GM12878 (cell line): ENCODE data around the gene DCDC2C. TPM values are rescaled to one million over a fixed set of nuclear protein-coding genes. Genes with fewer than 3 reads are reported as not detected.

Source experiments
- ATAC-seq: fragments of 200-7000 bp; cut with Tn5 transposase; 3 replicates; pipeline ENCODE4 v1.9.1; 2020; ENCODE audit warnings: mild to moderate bottlenecking, moderate library complexity
- BruUV-seq: library from RNA; stranded (reverse); fragments of 400-500 nt; replicated peaks from 2 replicates; lab custom pipeline; 2021; lab: Mats Ljungman, UMichigan
- CTCF ChIA-PET: fragments of 300-600 bp; sonication (Branson Sonifier 250); formaldehyde crosslinking; extraction: SDS; loops from one replicate; lab custom pipeline; 2021; ENCODE audit warnings: inconsistent platforms; lab: Yijun Ruan, JAX
- POLR2A ChIA-PET: fragments of 350-600 bp; formaldehyde crosslinking; extraction: SDS; loops from one replicate; lab custom pipeline; 2021; ENCODE audit warnings: inconsistent platforms; lab: Charles Lee
- RAD21 ChIA-PET: fragments of 300-600 bp; sonication (Branson Sonifier 250); formaldehyde crosslinking; loops from one replicate; lab custom pipeline; 2023; ENCODE audit warnings: antibody characterized with exemption; ENCODE audit not compliant: unreplicated experiment; lab: Charles Lee
- SMC1A ChIA-PET: fragments of 300-600 bp; sonication (Branson Sonifier 250); formaldehyde crosslinking; loops from one replicate; lab custom pipeline; 2023; ENCODE audit not compliant: unreplicated experiment, uncharacterized antibody; lab: Charles Lee
- DNase-seq: peaks from one replicate; pipeline ENCODE4 v3.0.0-alpha.2; 2011; ENCODE audit warnings: low read depth, low spot score
- FAIRE-seq: peaks from 3 replicates; lab custom pipeline; 2011; peaks lifted over from hg19 to GRCh38; lab: Jason Lieb, UNC
- H2AFZ ChIP-seq: 2 replicates; pipeline ENCODE4 v1.6.0; 2011; ENCODE audit warnings: low read depth, low read length, control low read depth; ENCODE audit not compliant: control insufficient read depth
- H3K27ac ChIP-seq: 2 replicates; pipeline ENCODE4 v1.5.1; 2011; ENCODE audit warnings: control low read depth; ENCODE audit not compliant: control insufficient read depth, insufficient read depth
- H3K27me3 ChIP-seq, 2 experiments: replicated peaks in 1 of 2; 2 replicates each; pipeline versions ENCODE4 v1.6.0 to v1.6.1; 2011; ENCODE audit warnings: low read length in 1 of 2; ENCODE audit not compliant: control insufficient read depth in 2 of 2, insufficient read depth in 2 of 2
- H3K36me3 ChIP-seq, 2 experiments: 2 replicates each; pipeline ENCODE4 v1.5.1; 2011; ENCODE audit warnings: low read length in 1 of 2; ENCODE audit not compliant: control insufficient read depth in 2 of 2, insufficient read depth in 2 of 2
- H3K4me1 ChIP-seq: 2 replicates; pipeline ENCODE4 v1.6.1; 2011; ENCODE audit warnings: mild to moderate bottlenecking, low read length, moderate library complexity, mixed read lengths; ENCODE audit not compliant: control insufficient read depth, insufficient read depth
- H3K4me2 ChIP-seq: 2 replicates; pipeline ENCODE4 v1.6.0; 2011; ENCODE audit warnings: control low read depth; ENCODE audit not compliant: control insufficient read depth, insufficient read depth
- H3K4me3 ChIP-seq: fragments of 200-600 bp; sonication (generic); 2 replicates; pipeline ENCODE4 v1.5.1; 2016
- H3K79me2 ChIP-seq: 2 replicates; pipeline ENCODE4 v1.6.0; 2011; ENCODE audit warnings: low read length; ENCODE audit not compliant: control insufficient read depth, insufficient read depth
- H3K9ac ChIP-seq: 2 replicates; pipeline ENCODE4 v1.8.0; 2011; ENCODE audit warnings: low read length, control low read depth, mixed read lengths; ENCODE audit not compliant: control insufficient read depth, insufficient read depth
- H3K9me3 ChIP-seq: replicated peaks from 3 replicates; pipeline ENCODE4 v1.5.1; 2011; ENCODE audit warnings: mild to moderate bottlenecking, low read length; ENCODE audit not compliant: control insufficient read depth, insufficient read depth
- H4K20me1 ChIP-seq: 2 replicates; pipeline ENCODE4 v1.6.0; 2011; ENCODE audit not compliant: control insufficient read depth, insufficient read depth
- ASH2L ChIP-seq: fragments of 300-600, 200-600 bp; sonication (generic); IDR thresholded peaks from 2 replicates; pipeline ENCODE4 v1.6.1; 2017; ENCODE audit warnings: low read depth, mild to moderate bottlenecking, borderline replicate concordance
- ATF7 ChIP-seq: fragments of 450-650 bp; IDR thresholded peaks from 2 replicates; pipeline ENCODE4 v1.6.1; 2016; ENCODE audit warnings: low read depth, mild to moderate bottlenecking
- BCL11A ChIP-seq: IDR thresholded peaks from 2 replicates; pipeline ENCODE4 v1.6.1; 2011; ENCODE audit warnings: low read depth, low read length
- DPF2 ChIP-seq: fragments of 450-650 bp; IDR thresholded peaks from 2 replicates; pipeline ENCODE4 v1.6.1; 2017; ENCODE audit warnings: mild to moderate bottlenecking
- FOS ChIP-seq: IDR thresholded peaks from 3 replicates; pipeline ENCODE4 v1.6.1; 2011; ENCODE audit warnings: borderline replicate concordance; ENCODE audit not compliant: insufficient read length; ENCODE audit errors: extremely low read depth
- MLLT1 ChIP-seq: fragments of 450-650 bp; IDR thresholded peaks from 2 replicates; pipeline ENCODE4 v1.6.1; 2016; ENCODE audit warnings: mild to moderate bottlenecking
- NFIC ChIP-seq: IDR thresholded peaks from 2 replicates; pipeline ENCODE4 v1.6.1; 2012; ENCODE audit warnings: low read depth, mild to moderate bottlenecking, inconsistent platforms, low read length, moderate library complexity
- ZNF592 ChIP-seq: fragments of 450-650 bp; IDR thresholded peaks from 2 replicates; pipeline ENCODE4 v1.6.1; 2017; ENCODE audit warnings: mild to moderate bottlenecking, moderate library complexity
- WGBS: methylation state at CpG from one replicate; pipeline ENCODE4 v1.1.6; 2016; ENCODE audit warnings: low lambda C conversion rate; ENCODE audit not compliant: insufficient replicate concordance, insufficient coverage; ENCODE audit errors: missing lambda C conversion rate; 5-methylcytosine and 5-hydroxymethylcytosine counted together
- in situ Hi-C: fragments of 300-500 bp; cut with MboI; formaldehyde crosslinking; loops from 9 replicates; pipeline ENCODE4 v1.14.3; 2018; ENCODE audit warnings: mixed read lengths
- intact Hi-C: fragments of 100-400 bp; cut with micrococcal nuclease; formaldehyde crosslinking; loops from one replicate; pipeline ENCODE4 v1.14.2; 2022; ENCODE audit not compliant: unreplicated experiment
- polyA plus RNA-seq, 11 experiments: library from polyadenylated mRNA; depleted of rRNA in 4 of 11; unstranded in 6 of 11; stranded (reverse) in 5 of 11; fragments of >200 nt; fragmentation: Nextera tagmentation in 4 of 11; fragmentation: Illumina TruSeq in 1 of 11; extraction: Ambion mirVana in 4 of 11; extraction: Trizol in 1 of 11; gene quantifications; 1 replicate in 1 of 11; 2 replicates in 10 of 11; pipeline versions ENCODE4 v1.2.1 to v1.2.3, GENCODE V29; 2011 to 2016; ENCODE audit warnings: inconsistent platforms in 2 of 11, missing spikeins in 2 of 11, low read depth in 1 of 11
- total RNA-seq, 4 experiments: library from RNA; depleted of rRNA in 3 of 4; stranded (reverse); fragments of >200 nt in 3 of 4; fragmentation: Illumina TruSeq in 1 of 4; extraction: Trizol in 1 of 4; gene quantifications; 2 replicates each; pipeline versions ENCODE4 v1.2.1 to v1.2.3, GENCODE V29; 2013 to 2021
- TF ChIP-seq, protein P1 (sequence below): IDR thresholded peaks from 2 replicates; pipeline ENCODE4 v1.6.1; 2012; ENCODE audit warnings: improper control_type of control experiment, low read depth, low read length; ENCODE audit not compliant: insufficient replicate concordance
- TF ChIP-seq, protein P2 (sequence below): IDR thresholded peaks from 2 replicates; pipeline ENCODE4 v1.6.1; 2012; ENCODE audit warnings: low read length, inconsistent platforms

DCDC2C gene
- total and polyA plus RNA-seq, 10 of the 15 experiments (the other 5 are each of a cell fraction or from before 2014, with no cell fraction given), result not detected

DNA sequence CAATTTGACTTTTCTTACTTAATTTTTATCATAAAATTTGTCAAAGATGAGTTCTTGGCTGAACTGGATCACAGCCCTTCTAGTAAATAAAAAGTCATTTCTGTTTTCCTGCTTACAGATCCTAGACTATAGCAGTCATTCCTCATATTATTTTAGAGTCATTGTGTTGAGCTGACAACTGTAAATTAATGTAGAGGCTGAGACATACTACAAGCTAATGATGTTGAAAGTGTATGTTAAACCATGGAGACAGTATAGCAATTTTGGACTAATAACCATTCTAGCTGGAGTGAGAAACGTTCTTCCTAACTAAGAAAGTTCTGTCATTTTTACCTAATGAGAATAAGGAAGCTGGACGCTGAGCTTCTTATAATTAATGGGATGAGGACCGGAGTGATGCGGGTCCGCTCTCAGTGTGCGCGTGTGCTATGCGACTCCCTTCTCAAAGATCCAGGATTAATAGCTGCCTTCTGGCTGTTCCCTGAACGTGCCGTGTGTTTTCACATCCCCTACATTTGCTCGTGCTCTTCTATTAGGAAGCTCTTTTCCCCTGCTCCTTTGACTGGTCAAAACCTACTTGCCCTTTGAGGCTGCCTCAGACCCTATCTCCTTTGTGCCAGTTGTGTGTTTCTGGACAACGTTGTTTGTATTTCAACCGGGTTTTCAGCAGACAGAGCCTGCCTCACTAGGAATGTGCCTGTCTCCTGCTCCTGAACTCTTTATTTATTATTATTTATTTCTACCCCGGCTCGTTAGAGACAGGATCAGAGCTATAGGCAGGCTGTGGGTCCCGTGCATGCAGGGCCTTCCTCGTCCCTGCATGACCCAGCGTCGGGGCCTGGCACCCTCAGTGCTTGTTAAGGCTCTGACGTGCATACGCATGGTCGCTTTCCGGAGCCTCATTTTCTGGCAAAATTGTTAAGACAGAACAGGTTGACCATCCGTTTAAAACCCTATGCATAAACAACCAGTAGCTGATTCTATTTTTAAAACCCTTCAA lies 182.6 kb downstream of the DCDC2C start:
- ChIA-PET SMC1A (no interaction called here), CTCF (no interaction called here), POLR2A (no interaction called here), RAD21 (no interaction called here)
- DNase-seq (no peak), FAIRE-seq (no peak), ATAC-seq (no peak)
- Histone ChIP-seq H3K4me1 (no peaks in the 10 kb centered on the region), H3K9ac (no peak overlapping the region), H3K9me3 (no peaks in the 10 kb centered on the region), H3K27ac (no peak overlapping the region), H2AFZ (no peak overlapping the region), H4K20me1 (no peaks in the 10 kb centered on the region), H3K4me2 (no peak overlapping the region), H3K27me3 (no peaks in the 10 kb centered on the region), H3K36me3 (no peaks in the 10 kb centered on the region), H3K79me2 (no peaks in the 10 kb centered on the region), H3K4me3 (no peak overlapping the region)
- 51% methylated on average over 24 of the region's 24 CpGs for WGBS
- in situ Hi-C loops (no loop called here), intact Hi-C loops (no loop called here)
- no TSS peak for BruUV-seq
- no peak for TF ChIP-seq ATF7
- no peak for TF ChIP-seq BCL11A
- no peak for TF ChIP-seq NFIC
- TF ChIP-seq, protein P1, sequence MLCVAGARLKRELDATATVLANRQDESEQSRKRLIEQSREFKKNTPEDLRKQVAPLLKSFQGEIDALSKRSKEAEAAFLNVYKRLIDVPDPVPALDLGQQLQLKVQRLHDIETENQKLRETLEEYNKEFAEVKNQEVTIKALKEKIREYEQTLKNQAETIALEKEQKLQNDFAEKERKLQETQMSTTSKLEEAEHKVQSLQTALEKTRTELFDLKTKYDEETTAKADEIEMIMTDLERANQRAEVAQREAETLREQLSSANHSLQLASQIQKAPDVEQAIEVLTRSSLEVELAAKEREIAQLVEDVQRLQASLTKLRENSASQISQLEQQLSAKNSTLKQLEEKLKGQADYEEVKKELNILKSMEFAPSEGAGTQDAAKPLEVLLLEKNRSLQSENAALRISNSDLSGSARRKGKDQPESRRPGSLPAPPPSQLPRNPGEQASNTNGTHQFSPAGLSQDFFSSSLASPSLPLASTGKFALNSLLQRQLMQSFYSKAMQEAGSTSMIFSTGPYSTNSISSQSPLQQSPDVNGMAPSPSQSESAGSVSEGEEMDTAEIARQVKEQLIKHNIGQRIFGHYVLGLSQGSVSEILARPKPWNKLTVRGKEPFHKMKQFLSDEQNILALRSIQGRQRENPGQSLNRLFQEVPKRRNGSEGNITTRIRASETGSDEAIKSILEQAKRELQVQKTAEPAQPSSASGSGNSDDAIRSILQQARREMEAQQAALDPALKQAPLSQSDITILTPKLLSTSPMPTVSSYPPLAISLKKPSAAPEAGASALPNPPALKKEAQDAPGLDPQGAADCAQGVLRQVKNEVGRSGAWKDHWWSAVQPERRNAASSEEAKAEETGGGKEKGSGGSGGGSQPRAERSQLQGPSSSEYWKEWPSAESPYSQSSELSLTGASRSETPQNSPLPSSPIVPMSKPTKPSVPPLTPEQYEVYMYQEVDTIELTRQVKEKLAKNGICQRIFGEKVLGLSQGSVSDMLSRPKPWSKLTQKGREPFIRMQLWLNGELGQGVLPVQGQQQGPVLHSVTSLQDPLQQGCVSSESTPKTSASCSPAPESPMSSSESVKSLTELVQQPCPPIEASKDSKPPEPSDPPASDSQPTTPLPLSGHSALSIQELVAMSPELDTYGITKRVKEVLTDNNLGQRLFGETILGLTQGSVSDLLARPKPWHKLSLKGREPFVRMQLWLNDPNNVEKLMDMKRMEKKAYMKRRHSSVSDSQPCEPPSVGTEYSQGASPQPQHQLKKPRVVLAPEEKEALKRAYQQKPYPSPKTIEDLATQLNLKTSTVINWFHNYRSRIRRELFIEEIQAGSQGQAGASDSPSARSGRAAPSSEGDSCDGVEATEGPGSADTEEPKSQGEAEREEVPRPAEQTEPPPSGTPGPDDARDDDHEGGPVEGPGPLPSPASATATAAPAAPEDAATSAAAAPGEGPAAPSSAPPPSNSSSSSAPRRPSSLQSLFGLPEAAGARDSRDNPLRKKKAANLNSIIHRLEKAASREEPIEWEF, result no peak
- no peak for TF ChIP-seq ZNF592
- no peak for TF ChIP-seq FOS
- TF ChIP-seq MLLT1, result no peak
- TF ChIP-seq, protein P2, sequence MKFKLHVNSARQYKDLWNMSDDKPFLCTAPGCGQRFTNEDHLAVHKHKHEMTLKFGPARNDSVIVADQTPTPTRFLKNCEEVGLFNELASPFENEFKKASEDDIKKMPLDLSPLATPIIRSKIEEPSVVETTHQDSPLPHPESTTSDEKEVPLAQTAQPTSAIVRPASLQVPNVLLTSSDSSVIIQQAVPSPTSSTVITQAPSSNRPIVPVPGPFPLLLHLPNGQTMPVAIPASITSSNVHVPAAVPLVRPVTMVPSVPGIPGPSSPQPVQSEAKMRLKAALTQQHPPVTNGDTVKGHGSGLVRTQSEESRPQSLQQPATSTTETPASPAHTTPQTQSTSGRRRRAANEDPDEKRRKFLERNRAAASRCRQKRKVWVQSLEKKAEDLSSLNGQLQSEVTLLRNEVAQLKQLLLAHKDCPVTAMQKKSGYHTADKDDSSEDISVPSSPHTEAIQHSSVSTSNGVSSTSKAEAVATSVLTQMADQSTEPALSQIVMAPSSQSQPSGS, result no peak
- TF ChIP-seq ASH2L, result no peak
- no peak for TF ChIP-seq DPF2
